Measurements from ENCODE around the gene ZYX. TPM values are rescaled to one million over a fixed set of nuclear protein-coding genes. Genes with fewer than 3 reads are reported as not detected.
A peak's percentile ranks its signal among the peaks of the same experiment; 100 is the strongest.

Gene ZYX
- total and polyA plus RNA-seq, 9 of the 15 experiments (the other 6 are each of a cell fraction or from before 2014, with no cell fraction given) = 1.8 to 130 (median 15.7) TPM

DNA sequence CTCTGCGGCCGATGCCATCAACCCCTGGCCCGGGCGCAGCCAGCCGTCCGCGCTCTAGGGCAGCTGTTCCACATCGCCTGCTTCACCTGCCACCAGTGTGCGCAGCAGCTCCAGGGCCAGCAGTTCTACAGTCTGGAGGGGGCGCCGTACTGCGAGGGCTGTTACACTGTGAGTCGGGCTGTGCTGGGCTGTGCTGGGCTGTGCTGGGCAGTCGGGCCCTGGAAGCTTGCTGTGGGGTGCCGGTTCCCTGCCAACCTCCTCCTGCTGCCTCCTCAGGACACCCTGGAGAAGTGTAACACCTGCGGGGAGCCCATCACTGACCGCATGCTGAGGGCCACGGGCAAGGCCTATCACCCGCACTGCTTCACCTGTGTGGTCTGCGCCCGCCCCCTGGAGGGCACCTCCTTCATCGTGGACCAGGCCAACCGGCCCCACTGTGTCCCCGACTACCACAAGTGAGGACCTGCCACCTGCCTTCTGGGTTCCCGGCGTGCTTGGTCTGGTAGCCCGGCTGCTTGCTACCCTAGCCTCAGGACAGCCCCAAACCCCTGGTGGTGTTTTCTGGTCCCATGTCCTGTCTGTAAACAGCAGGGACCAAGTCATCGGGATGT is 7.5 kb downstream of the ZYX start:
- WGBS (ENCODE audit: insufficient coverage, low coverage, missing lambda C conversion rate) = 93% methylated on average over 28 of the region's 28 CpGs
- Histone ChIP-seq H3K4me3 (no peak overlapping the region), H3K9me1 (ENCODE audit: control insufficient read depth, insufficient read depth, low read length) (peaks cover 18% of the 10 kb centered on the region), H3K27ac (ENCODE audit: extremely low read depth, low read depth, low read length) (no peak overlapping the region), H2AFZ (ENCODE audit: low read depth, low read length) (no peak overlapping the region), H3K9ac (ENCODE audit: insufficient read depth in 1 of 2, low read depth in 2 of 2, low read length in 2 of 2) (no peak overlapping the region), H3K79me2 (ENCODE audit: control insufficient read depth, insufficient read depth, low read length) (no peaks in the 10 kb centered on the region; the same call in 2 of the 3 replicates), H3K4me2 (ENCODE audit: insufficient read depth, low read length) (no peak overlapping the region), H4K20me1 (replicated peaks; ENCODE audit: control insufficient read depth, insufficient read depth, low read length) (peaks cover 25% of the 10 kb centered on the region), H3K36me3 (ENCODE audit: control insufficient read depth, insufficient read depth, low read length) (peaks cover 70% of the 10 kb centered on the region; the same call in 2 of the 3 replicates), H3K4me1 (replicated peaks in 1 of 2; ENCODE audit: control insufficient read depth in 2 of 2, insufficient read depth in 2 of 2, low read length in 2 of 2) (peaks cover 5 to 28% of the 10 kb centered on the region in 2 experiments; a peak in 3 of 5 replicates), H3K27me3 (ENCODE audit: control insufficient read depth in 2 of 2, insufficient read depth in 2 of 2, low read length in 2 of 2) (peaks cover 0 to 3% of the 10 kb centered on the region in 2 experiments; a peak in 2 of 5 replicates), H3K9me3 (replicated peaks; ENCODE audit: control insufficient read depth, insufficient read depth, low read depth, low read length) (no peaks in the 10 kb centered on the region)
- ChIA-PET CTCF (ENCODE audit: low intra/inter-chr PET ratio) (interaction anchor here (0.6 kb wide), 1 partner anchor 381 kb away, joined by 3 read pairs; no protein-coding TSS in a partner anchor), POLR2A (interaction anchor here (0.7 to 9.7 kb wide), 9 partner anchors 8 to 331 kb away, joined by 3 to 131 read pairs (median 3); partner anchors contain the start of genes EPHA1 and ZYX)
- intact Hi-C loops (cut with micrococcal nuclease) (no loop called here), in situ Hi-C loops (cut with MboI) (no loop called here)
- DNase-seq (ENCODE audit: extremely low read depth in 1 of 4, low spot score in 3 of 4) (peak in 1 of 4 experiments; percentile 23), FAIRE-seq (no peak), ATAC-seq (peak; percentile 4; the same call in 1 of the 3 replicates)
- no TSS peak for BruUV-seq (replicated peaks)
- TF ChIP-seq ZNF212 (CRISPR knock-in tag; IDR thresholded peaks at IDR 0.05) (no peak), HLTF (IDR thresholded peaks at IDR 0.05) (no peak), ARID4B (CRISPR knock-in tag; IDR thresholded peaks at IDR 0.05) (no peak; the same call in 1 of the 2 replicates), ATF1 (CRISPR knock-in tag; IDR thresholded peaks at IDR 0.05) (no peak), ATF1 (tag; IDR thresholded peaks at IDR 0.05) (no peak), FOSL1 (tag; conservative IDR thresholded peaks at IDR 0.05) (no peak), FOXP1 (CRISPR knock-in tag; IDR thresholded peaks at IDR 0.05) (no peak), BCOR (IDR thresholded peaks at IDR 0.05) (no peak), ZNF232 (CRISPR knock-in tag; IDR thresholded peaks at IDR 0.05) (0 out of 2 replicates have a peak, but pooled peaks have one; percentile 42), RERE (CRISPR knock-in tag; IDR thresholded peaks at IDR 0.05; ENCODE audit: borderline replicate concordance) (no peak), IFI16 (CRISPR knock-in tag; IDR thresholded peaks at IDR 0.05) (no peak), FIP1L1 (IDR thresholded peaks at IDR 0.05; ENCODE audit: low read depth, low read length, poor library complexity, severe bottlenecking) (peak; percentile 45), ZFX (CRISPR knock-in tag; IDR thresholded peaks at IDR 0.05) (no peak)

Measured in K562 (cell line).